Tibial artery (tissue), 4 donors: ENCODE results near the gene ARHGEF1.

Experiments
- DNase-seq, 2 donors: peaks; one replicate each; pipeline ENCODE4 v3.0.0-alpha.2; 2019
- H3K27ac ChIP-seq, 2 donors: fragments of 200-600 bp; sonication (generic) in 1 of 2; 1 replicate in 1 of 2; 2 replicates in 1 of 2; pipeline ENCODE4 v1.5.1; 2018 to 2019; ENCODE audit warnings: mild to moderate bottlenecking in 1 of 2
- H3K27me3 ChIP-seq, 2 donors: fragments of 200-600 bp; sonication (generic) in 1 of 2; one replicate each; pipeline versions ENCODE4 v1.5.1 to v1.6.0; 2016 to 2019
- H3K36me3 ChIP-seq, 3 donors: fragments of 200-600 bp; sonication (generic) in 2 of 3; one replicate each; pipeline ENCODE4 v1.5.1; 2016 to 2019; ENCODE audit warnings: mild to moderate bottlenecking in 2 of 3
- H3K4me1 ChIP-seq, 4 donors: fragments of 200-600 bp; sonication (generic) in 2 of 4; 1 replicate in 3 of 4; 2 replicates in 1 of 4; pipeline ENCODE4 v1.5.1; 2016 to 2019
- H3K4me3 ChIP-seq, 2 donors: fragments of 200-600 bp; sonication (generic) in 1 of 2; 1 replicate in 1 of 2; 2 replicates in 1 of 2; pipeline ENCODE4 v1.5.1; 2018 to 2019; ENCODE audit warnings: mild to moderate bottlenecking in 2 of 2
- H3K9me3 ChIP-seq, 3 donors: fragments of 200-600 bp; sonication (generic) in 1 of 3; one replicate each; pipeline ENCODE4 v1.5.1; 2016 to 2019
- CTCF ChIP-seq, 2 experiments: fragments of 200-600 bp in 1 of 2; fragments of 450-650 bp in 1 of 2; IDR thresholded peaks; one replicate each; pipeline ENCODE4 v1.5.1; 2017 to 2019; ENCODE audit warnings: antibody characterized with exemption in 2 of 2, mild to moderate bottlenecking in 1 of 2, moderate library complexity in 1 of 2
- intact Hi-C: fragments of 100-400 bp; cut with DNase I; formaldehyde crosslinking; loops from one replicate; pipeline ENCODE4 v1.15.0; 2023; ENCODE audit warnings: low total_unique reads

Gene ARHGEF1

DNA sequence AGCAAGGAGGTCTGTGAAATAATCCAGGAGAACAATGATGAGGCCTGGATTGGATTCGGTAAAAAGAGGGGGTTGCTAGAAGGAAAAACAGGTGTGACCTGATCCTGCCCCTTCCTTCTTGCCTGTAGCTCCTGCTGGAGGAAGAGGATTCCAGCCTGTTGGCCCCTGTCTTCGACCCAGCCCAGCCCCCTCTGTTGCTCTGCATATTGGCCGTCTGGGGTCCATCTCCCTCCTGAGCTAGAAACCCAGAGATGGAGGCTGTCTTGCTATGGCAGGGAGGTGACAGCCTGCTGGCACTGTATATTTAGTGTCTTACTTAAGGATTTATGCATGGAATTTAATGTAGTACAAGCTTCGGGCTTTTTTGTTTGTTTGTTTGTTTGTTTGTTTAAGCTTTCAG, 31.5 kb upstream of the ARHGEF1 start:
- no peak overlapping the region for H3K4me3 ChIP-seq
- no peaks in the 10 kb centered on the region for H3K36me3 ChIP-seq
- H3K9me3 ChIP-seq = no peaks in the 10 kb centered on the region
- intact Hi-C loops = no loop called here
- no peaks in the 10 kb centered on the region for H3K4me1 ChIP-seq
- TF ChIP-seq CTCF (IDR thresholded peaks at IDR 0.05) = no peak
- no peak overlapping the region for H3K27ac ChIP-seq
- DNase-seq = no peak
- H3K27me3 ChIP-seq = peaks cover 0 to 29% of the 10 kb centered on the region in 2 donors

DNA sequence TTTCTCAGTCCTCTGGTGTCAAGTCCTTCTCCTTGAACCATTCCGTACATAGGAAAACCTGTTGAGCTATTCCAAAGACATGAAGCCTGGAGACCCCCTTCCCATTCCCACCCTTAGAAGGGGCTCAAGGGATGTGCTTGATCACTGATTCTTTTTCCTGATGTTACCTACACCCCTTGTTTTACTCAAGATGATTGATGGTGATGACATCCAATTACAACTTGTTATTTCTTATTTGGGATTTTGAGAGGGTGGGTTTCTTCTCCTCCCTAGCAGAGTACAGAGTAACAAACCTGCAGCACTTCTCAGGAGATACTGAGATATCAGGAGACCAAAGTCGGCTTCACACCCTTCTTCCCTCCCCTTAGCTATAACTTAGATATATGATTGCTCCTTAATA, 29.6 kb upstream of the ARHGEF1 start:
- no peak for TF ChIP-seq CTCF (IDR thresholded peaks at IDR 0.05)
- H3K4me1 ChIP-seq = no peaks in the 10 kb centered on the region
- peaks cover 0 to 28% of the 10 kb centered on the region in 2 donors for H3K27me3 ChIP-seq
- no peak for DNase-seq
- no peak overlapping the region for H3K4me3 ChIP-seq
- H3K36me3 ChIP-seq = no peaks in the 10 kb centered on the region
- no peak overlapping the region for H3K27ac ChIP-seq
- no peaks in the 10 kb centered on the region for H3K9me3 ChIP-seq
- intact Hi-C loops = no loop called here

DNA sequence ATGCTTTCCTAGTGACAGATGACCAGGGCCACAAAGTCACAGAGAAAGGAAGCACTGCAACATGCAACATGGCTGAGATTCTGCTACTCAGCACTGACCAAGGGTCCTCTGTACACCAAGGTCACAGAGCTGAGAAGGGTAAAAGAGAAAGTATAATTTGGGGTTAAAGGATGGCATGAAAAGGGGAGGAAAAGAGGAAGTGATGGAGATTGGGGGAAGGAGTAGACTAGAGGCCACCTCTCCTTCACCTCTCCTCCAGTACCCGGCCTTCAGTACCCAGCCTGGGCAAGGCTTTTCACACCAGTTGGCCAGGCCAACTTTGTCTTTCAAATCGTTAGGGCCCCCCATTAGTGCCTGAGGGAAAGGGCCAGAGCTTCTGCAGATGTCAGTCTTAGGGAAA, 29.2 kb upstream of the ARHGEF1 start:
- H3K27ac ChIP-seq = no peak overlapping the region
- DNase-seq = no peak
- no peaks in the 10 kb centered on the region for H3K36me3 ChIP-seq
- H3K4me1 ChIP-seq = no peaks in the 10 kb centered on the region
- H3K9me3 ChIP-seq = no peaks in the 10 kb centered on the region
- H3K27me3 ChIP-seq = peaks cover 0 to 24% of the 10 kb centered on the region in 2 donors
- TF ChIP-seq CTCF (IDR thresholded peaks at IDR 0.05) = no peak
- intact Hi-C loops = no loop called here
- no peak overlapping the region for H3K4me3 ChIP-seq

DNA sequence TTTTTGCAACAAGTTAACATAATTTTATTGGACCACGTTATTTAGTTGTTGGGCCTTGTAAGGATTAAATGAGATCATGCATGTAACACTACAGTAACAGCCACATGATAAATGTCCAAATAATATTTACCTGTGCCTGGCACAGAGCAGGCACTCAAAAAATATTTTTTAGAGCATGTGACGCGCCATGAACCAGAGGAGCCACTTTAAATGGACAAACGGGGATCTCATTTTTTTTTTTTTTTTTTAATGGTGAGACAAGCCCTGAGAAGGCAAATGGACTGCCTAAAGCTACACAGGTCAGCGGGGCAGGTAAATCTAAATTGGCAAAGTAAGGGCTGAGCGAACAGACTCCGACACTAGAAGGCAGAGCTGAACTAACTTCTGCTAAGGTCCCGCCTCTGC, 23.8 kb upstream of the ARHGEF1 start:
- TF ChIP-seq CTCF (IDR thresholded peaks at IDR 0.05) = no peak
- peak overlapping the region; percentile 89 to 92 for H3K27ac ChIP-seq
- H3K4me1 ChIP-seq = peaks cover 0 to 35% (median 26%) of the 10 kb centered on the region in 4 donors
- H3K36me3 ChIP-seq = peaks cover 26 to 33% (median 31%) of the 10 kb centered on the region in 3 donors
- peaks cover 0 to 7% of the 10 kb centered on the region in 2 donors for H3K27me3 ChIP-seq
- no peaks in the 10 kb centered on the region for H3K9me3 ChIP-seq
- no peak for DNase-seq
- peak overlapping the region; percentile 73 to 88 for H3K4me3 ChIP-seq
- intact Hi-C loops = no loop called here

DNA sequence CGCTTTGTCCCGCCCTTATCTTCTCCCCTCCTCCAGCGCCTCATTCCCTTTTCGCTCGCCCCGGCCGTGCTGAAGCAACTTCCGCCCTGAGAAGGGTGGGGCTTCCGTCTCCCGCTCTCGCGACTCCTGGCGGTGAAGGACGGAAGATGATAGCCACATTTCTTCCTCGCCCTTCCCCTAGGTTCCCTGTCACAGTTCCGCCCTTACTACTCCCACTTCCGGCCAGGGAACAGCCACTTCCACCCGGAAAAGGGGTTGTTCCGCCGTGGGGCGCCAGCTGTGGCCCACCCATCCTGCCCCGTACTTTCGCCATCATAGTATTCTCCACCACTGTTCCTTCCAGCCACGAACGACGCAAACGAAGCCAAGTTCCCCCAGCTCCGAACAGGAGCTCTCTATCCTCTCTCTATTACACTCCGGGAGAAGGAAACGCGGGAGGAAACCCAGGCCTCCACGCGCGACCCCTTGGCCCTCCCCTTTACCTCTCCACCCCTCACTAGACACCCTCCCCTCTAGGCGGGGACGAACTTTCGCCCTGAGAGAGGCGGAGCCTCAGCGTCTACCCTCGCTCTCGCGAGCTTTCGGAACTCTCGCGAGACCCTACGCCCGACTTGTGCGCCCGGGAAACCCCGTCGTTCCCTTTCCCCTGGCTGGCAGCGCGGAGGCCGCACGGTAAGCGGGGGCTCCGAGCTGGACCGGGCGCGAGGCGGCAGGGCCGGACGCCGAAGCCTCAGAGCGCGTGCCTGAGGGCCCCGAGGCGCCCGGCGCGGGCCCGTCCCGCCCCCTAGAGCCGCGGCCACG, 23.2 kb upstream of the ARHGEF1 start, which contains the start of gene RPS19:
Gene RPS19, plus strand, starts transcription at position 638 of the 801 bp plus-strand sequence. CDS start 520 bp downstream, outside the sequence.
- Histone ChIP-seq H3K27me3 (peaks cover 0 to 3% of the 10 kb centered on the region in 2 donors), H3K27ac (peak within 1 kb of the TSS; percentile 89 to 92), H3K4me1 (peaks cover 0 to 38% (median 26%) of the 10 kb centered on the region in 4 donors), H3K9me3 (no peaks in the 10 kb centered on the region), H3K36me3 (peaks cover 32 to 39% (median 37%) of the 10 kb centered on the region in 3 donors), H3K4me3 (peak within 1 kb of the TSS; percentile 73 to 88)
- intact Hi-C loops = loop anchor here (2.0 kb wide), 1 partner anchor 25 kb away; no protein-coding TSS in a partner anchor
- peak; percentile 97 to 99 for DNase-seq
- peak; percentile 64 to 90 for TF ChIP-seq CTCF (IDR thresholded peaks at IDR 0.05)
